GM12892 (cell line): ENCODE results near the gene ZNF853.

Experiments
- POLR2A ChIP-seq: IDR thresholded peaks from 2 replicates; pipeline ENCODE4 v1.6.1; 2011; ENCODE audit warnings: low read depth, low read length, control low read depth
- POLR2AphosphoS5 ChIP-seq: IDR thresholded peaks from 2 replicates; pipeline ENCODE4 v1.6.1; 2011; ENCODE audit warnings: low read depth, low read length, control low read depth

DNA sequence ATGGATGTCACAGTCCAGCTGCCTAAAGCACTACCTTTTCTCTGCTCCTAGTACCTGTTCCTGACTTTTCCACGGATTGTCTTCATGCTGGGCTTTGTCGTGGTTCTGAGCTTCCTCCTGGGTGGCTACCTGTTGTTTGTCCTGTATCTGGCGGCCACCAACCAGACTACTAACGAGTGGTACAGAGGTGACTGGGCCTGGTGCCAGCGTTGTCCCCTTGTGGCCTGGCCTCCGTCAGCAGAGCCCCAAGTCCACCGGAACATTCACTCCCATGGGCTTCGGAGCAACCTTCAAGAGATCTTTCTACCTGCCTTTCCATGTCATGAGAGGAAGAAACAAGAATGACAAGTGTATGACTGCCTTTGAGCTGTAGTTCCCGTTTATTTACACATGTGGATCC is 26.8 kb upstream of the ZNF853 start:
- no peak for TF ChIP-seq POLR2AphosphoS5
- no peak for TF ChIP-seq POLR2A
